GM06990 (cell line): Measurements from ENCODE around the gene CUEDC1.

Source experiments
- DNase-seq: peaks from one replicate; pipeline ENCODE4 v3.0.0-alpha.2; 2011; ENCODE audit not compliant: insufficient read length; ENCODE audit errors: extremely low read depth
- H3K27me3 ChIP-seq: replicated peaks from 2 replicates; pipeline ENCODE4 v1.6.0; 2011; ENCODE audit warnings: low read length; ENCODE audit not compliant: control insufficient read depth, insufficient read depth
- H3K36me3 ChIP-seq: 2 replicates; pipeline ENCODE4 v1.5.1; 2011; ENCODE audit warnings: low read length; ENCODE audit not compliant: control insufficient read depth, insufficient read depth
- H3K4me3 ChIP-seq: replicated peaks from 2 replicates; pipeline ENCODE4 v1.5.1; 2011; ENCODE audit warnings: low read depth, mild to moderate bottlenecking, control low read depth, low read length
- TF ChIP-seq, protein P1 (sequence below): IDR thresholded peaks from 2 replicates; pipeline ENCODE4 v1.5.1; 2011; ENCODE audit warnings: low read length, control low read depth, mild to moderate bottlenecking, inconsistent platforms; ENCODE audit not compliant: insufficient read depth, poor library complexity, severe bottlenecking

Gene CUEDC1

DNA sequence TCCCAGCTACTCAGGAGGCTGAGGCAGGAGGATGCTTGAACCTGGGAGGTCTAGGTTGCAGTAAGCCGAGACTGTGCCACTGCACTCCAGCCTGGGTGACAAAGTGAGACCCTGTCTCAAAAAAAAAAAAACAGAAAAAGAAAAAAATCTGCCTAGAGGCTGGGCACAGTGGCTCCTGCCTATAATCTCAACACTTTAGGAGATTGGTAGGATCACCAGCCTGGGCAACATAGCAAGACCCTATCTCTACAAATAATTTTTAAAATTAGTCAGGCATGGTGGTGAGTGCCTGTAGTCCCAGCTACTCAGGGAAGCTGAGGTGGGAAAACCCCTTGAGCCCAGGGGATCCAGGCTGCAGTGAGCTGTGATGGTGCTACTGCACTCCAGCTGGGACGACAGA is 17.7 kb downstream of the CUEDC1 start:
- TF ChIP-seq, protein P1, sequence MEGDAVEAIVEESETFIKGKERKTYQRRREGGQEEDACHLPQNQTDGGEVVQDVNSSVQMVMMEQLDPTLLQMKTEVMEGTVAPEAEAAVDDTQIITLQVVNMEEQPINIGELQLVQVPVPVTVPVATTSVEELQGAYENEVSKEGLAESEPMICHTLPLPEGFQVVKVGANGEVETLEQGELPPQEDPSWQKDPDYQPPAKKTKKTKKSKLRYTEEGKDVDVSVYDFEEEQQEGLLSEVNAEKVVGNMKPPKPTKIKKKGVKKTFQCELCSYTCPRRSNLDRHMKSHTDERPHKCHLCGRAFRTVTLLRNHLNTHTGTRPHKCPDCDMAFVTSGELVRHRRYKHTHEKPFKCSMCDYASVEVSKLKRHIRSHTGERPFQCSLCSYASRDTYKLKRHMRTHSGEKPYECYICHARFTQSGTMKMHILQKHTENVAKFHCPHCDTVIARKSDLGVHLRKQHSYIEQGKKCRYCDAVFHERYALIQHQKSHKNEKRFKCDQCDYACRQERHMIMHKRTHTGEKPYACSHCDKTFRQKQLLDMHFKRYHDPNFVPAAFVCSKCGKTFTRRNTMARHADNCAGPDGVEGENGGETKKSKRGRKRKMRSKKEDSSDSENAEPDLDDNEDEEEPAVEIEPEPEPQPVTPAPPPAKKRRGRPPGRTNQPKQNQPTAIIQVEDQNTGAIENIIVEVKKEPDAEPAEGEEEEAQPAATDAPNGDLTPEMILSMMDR, result no peak
- H3K4me3 ChIP-seq, result no peak overlapping the region
- no peaks in the 10 kb centered on the region for H3K27me3 ChIP-seq
- no peaks in the 10 kb centered on the region for H3K36me3 ChIP-seq
- DNase-seq, result no peak

DNA sequence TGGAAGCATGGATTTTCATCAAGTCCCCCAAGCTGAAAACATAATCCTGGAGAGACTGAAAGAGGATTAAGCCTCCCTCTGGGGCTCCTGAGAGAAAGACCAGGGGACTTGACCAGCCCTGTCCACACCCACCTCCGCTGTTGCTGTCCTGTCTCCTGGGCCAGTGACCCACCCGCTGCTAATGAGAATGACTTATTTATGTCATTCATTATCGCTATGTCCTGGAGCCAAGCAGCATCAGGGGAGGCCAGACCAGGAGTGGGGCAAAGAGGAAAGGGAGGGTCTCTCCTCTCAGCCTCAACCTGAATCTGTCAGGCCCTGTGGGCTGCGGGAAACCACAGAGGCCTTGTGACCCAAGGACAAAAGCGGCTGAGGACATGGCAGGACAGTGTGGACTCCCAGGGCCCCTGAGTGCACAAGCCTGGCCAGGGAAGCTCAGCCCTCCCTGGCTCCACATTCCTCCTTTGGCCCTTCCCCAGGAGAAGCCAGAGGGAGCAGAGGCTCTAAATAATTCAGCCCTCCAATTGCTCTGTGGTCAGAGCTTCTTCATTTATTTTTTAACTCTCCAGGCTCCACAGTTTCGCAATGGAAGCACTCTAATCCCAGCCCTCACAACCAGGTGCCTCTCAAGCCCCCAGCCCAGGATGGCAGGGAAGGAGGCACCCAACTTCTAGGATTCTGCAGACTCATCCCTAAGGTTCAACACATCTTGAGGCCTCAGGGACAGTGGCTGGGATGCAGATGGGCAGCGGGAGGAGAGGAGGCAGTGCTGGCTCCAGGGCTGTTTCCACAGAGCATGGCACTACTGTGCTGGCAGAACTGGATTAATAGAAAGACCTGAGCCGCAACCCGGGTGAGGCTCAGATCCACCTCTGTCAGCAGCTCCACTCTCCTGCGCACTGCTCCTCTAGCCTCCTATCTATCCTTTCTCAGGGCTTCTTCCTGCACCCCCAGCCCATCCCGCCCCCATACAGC is 19.1 kb downstream of the CUEDC1 start:
- TF ChIP-seq, protein P1, result no peak
- Histone ChIP-seq H3K27me3 (peaks cover 3% of the 10 kb centered on the region), H3K36me3 (no peaks in the 10 kb centered on the region), H3K4me3 (no peak overlapping the region)
- DNase-seq, result no peak

DNA sequence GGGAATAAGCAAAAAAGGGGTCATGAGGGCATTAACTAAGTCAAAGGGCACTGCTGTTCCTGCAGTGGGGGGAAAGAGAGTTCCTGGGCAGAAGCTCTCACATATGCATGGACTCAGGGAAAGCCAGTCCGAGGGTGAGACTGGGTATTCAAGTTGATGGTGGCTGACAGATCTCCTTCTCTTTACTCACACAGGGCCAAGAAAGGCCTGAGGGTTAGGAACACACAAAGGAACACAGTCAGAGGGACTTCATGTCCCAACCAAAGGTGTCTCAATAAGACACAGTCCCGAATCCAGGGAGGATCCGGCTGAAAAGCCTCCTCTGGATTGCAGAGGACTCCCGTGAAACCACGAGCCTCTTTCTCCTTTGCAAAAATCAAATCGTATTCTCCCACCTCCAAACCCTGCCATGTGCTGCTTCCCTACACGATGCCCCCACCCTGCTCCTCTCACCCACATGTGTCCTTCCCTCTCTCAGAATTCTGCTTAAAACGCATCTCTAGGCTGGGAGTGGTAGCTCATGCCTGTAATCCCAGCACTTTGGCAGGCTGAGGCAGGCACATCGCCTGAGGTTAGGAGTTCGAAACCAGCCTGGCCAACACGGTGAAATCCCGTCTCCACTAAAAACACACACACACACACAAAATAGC is 23.6 kb downstream of the CUEDC1 start:
- TF ChIP-seq, protein P1, result no peak
- H3K4me3 ChIP-seq, result no peak overlapping the region
- DNase-seq, result no peak

DNA sequence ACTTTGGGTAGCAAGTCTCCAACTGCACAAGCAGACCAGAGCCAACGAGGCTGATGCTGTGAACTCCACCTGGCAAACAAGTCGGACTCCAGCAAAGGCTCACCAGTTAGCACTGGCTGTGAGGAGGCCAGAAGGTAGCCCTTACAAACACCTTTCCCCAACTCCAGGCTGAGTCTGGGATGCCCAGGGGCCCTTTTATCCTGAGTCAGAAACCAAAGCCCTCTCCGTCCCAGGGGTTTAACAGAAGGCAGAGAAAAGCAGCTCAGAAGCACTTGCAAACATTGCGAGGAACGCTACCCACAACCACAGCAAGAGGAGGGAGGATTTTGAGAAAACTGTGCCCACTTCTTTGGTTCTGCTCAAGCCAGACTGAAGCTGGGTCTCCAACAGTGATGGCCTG is 25.0 kb downstream of the CUEDC1 start:
- no peak overlapping the region for H3K4me3 ChIP-seq
- TF ChIP-seq, protein P1, result no peak
- DNase-seq, result no peak
- H3K27me3 ChIP-seq, result peaks cover 5% of the 10 kb centered on the region
- no peaks in the 10 kb centered on the region for H3K36me3 ChIP-seq

More for the DNA sequence above, 23.6 kb downstream of the CUEDC1 start:
- Histone ChIP-seq H3K36me3 (no peaks in the 10 kb centered on the region), H3K27me3 (peaks cover 5% of the 10 kb centered on the region)

DNA sequence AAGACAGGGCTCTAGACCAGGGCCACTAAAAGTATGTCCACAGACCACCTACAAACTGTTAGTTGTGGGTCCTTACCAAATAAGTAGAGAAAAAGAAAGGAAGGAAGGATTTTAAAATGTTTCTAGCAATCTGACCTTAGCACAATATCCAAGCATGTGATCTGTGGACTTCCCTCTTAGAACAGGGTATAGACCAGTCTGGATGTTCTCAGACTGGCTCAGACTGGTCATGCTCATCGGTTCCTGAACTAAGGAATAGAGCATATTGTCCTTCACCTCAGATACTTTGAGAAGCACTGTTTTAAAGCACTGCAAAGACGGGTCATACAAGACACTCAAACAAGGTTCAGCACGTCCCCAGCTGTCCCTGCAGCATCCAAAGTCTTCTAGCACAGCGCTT is 25.8 kb downstream of the CUEDC1 start:
- H3K27me3 ChIP-seq, result peaks cover 5% of the 10 kb centered on the region
- H3K36me3 ChIP-seq, result no peaks in the 10 kb centered on the region
- DNase-seq, result no peak
- TF ChIP-seq, protein P1, result no peak
- H3K4me3 ChIP-seq, result no peak overlapping the region
